IMR-90 (cell line): Measurements from ENCODE around the gene RHBDF1. TPM values are rescaled to one million over a fixed set of nuclear protein-coding genes. Genes with fewer than 3 reads are reported as not detected.
A peak's percentile ranks its signal among the peaks of the same experiment; 100 is the strongest.

Experiments used
- ATAC-seq: fragments of 200-7000 bp; cut with Tn5 transposase; 2 replicates; pipeline ENCODE4 v1.9.1; 2020; ENCODE audit warnings: low read depth, mild to moderate bottlenecking, moderate library complexity
- BruUV-seq: library from RNA; stranded (reverse); fragments of 400-500 nt; replicated peaks from 2 replicates; lab custom pipeline; 2021; lab: Mats Ljungman, UMichigan
- CTCF ChIA-PET: fragments of 300-600 bp; formaldehyde crosslinking; extraction: SDS; loops from one replicate; lab custom pipeline; 2021; ENCODE audit warnings: antibody characterized with exemption; lab: Yijun Ruan, JAX
- POLR2A ChIA-PET: fragments of 300-600 bp; sonication (Branson Sonifier 250); formaldehyde crosslinking; loops from one replicate; lab custom pipeline; 2022; ENCODE audit warnings: antibody characterized with exemption; ENCODE audit not compliant: unreplicated experiment; lab: Charles Lee
- DNase-seq: peaks from one replicate; pipeline ENCODE4 v3.0.0; 2013
- H2AFZ ChIP-seq: replicated peaks from 2 replicates; pipeline ENCODE3; 2013; ENCODE audit warnings: low read length, mild to moderate bottlenecking; ENCODE audit not compliant: poor library complexity
- H2AK5ac ChIP-seq: 2 replicates; pipeline ENCODE4 v1.6.1; 2013; ENCODE audit warnings: low read depth, low read length, inconsistent platforms
- H2AK9ac ChIP-seq: replicated peaks from 2 replicates; pipeline ENCODE3; 2013; ENCODE audit warnings: mild to moderate bottlenecking, low read depth, low read length, moderate library complexity; ENCODE audit not compliant: poor library complexity
- H2BK120ac ChIP-seq: 2 replicates; pipeline ENCODE4 v1.6.1; 2013; ENCODE audit warnings: low read depth, low read length, inconsistent platforms
- H2BK15ac ChIP-seq: 3 replicates; pipeline ENCODE4 v1.6.1; 2013; ENCODE audit warnings: low read depth, low read length, inconsistent platforms
- H2BK20ac ChIP-seq: 2 replicates; pipeline ENCODE4 v1.6.1; 2013; ENCODE audit warnings: low read depth, mild to moderate bottlenecking, inconsistent platforms, low read length, moderate library complexity
- H2BK5ac ChIP-seq: 2 replicates; pipeline ENCODE4 v1.6.1; 2013; ENCODE audit warnings: mild to moderate bottlenecking, low read depth, low read length, inconsistent platforms; ENCODE audit not compliant: poor library complexity, severe bottlenecking
- H3K14ac ChIP-seq: replicated peaks from 2 replicates; pipeline ENCODE4 v1.6.1; 2013; ENCODE audit warnings: low read depth, low read length, inconsistent platforms
- H3K18ac ChIP-seq: 2 replicates; pipeline ENCODE4 v1.6.1; 2013; ENCODE audit warnings: low read depth, low read length, control low read depth
- H3K23ac ChIP-seq: 2 replicates; pipeline ENCODE4 v1.6.1; 2013; ENCODE audit warnings: low read depth, low read length, inconsistent platforms
- H3K27ac ChIP-seq: 2 replicates; pipeline ENCODE4 v1.5.1; 2013; ENCODE audit warnings: mild to moderate bottlenecking, control low read depth, low read length; ENCODE audit not compliant: insufficient read depth
- H3K27me3 ChIP-seq: 2 replicates; pipeline ENCODE4 v1.6.1; 2013; ENCODE audit warnings: low read length; ENCODE audit not compliant: control insufficient read depth, insufficient read depth
- H3K36me3 ChIP-seq: 2 replicates; pipeline ENCODE4 v1.6.1; 2013; ENCODE audit warnings: low read length, mixed read lengths; ENCODE audit not compliant: control insufficient read depth, insufficient read depth
- H3K4ac ChIP-seq: 2 replicates; pipeline ENCODE4 v1.6.1; 2013; ENCODE audit warnings: low read depth, low read length, inconsistent platforms
- H3K4me1 ChIP-seq: 2 replicates; pipeline ENCODE4 v1.6.1; 2013; ENCODE audit warnings: low read length, mixed read lengths; ENCODE audit not compliant: control insufficient read depth, insufficient read depth
- H3K4me2 ChIP-seq: 2 replicates; pipeline ENCODE4 v1.6.1; 2013; ENCODE audit warnings: low read depth, mild to moderate bottlenecking, control low read depth, low read length, moderate library complexity
- H3K4me3 ChIP-seq: 2 replicates; pipeline ENCODE4 v1.5.1; 2013; ENCODE audit warnings: low read depth, mild to moderate bottlenecking, control low read depth, low read length, moderate library complexity; ENCODE audit not compliant: insufficient read depth
- H3K56ac ChIP-seq: 2 replicates; pipeline ENCODE4 v1.6.1; 2013; ENCODE audit warnings: low read length, inconsistent platforms; ENCODE audit not compliant: insufficient read depth; ENCODE audit errors: extremely low read depth
- H3K79me1 ChIP-seq, 2 experiments: 2 replicates each; pipeline ENCODE4 v1.6.1; 2013; ENCODE audit warnings: low read length in 2 of 2, inconsistent platforms in 1 of 2, low read depth in 1 of 2
- H3K9ac ChIP-seq: 2 replicates; pipeline ENCODE4 v1.6.1; 2013; ENCODE audit warnings: low read depth, low read length, control low read depth
- H3K9me1 ChIP-seq: 2 replicates; pipeline ENCODE4 v1.6.1; 2013; ENCODE audit warnings: low read length, inconsistent platforms; ENCODE audit not compliant: insufficient read depth
- H3K9me3 ChIP-seq: 2 replicates; pipeline ENCODE4 v1.6.1; 2013; ENCODE audit warnings: low read length; ENCODE audit not compliant: control insufficient read depth, insufficient read depth
- H4K20me1 ChIP-seq: 2 replicates; pipeline ENCODE4 v1.6.1; 2013; ENCODE audit warnings: low read length, inconsistent platforms; ENCODE audit not compliant: insufficient read depth
- H4K5ac ChIP-seq: 2 replicates; pipeline ENCODE4 v1.6.1; 2013; ENCODE audit warnings: mild to moderate bottlenecking, low read depth, low read length, control low read depth
- H4K8ac ChIP-seq, 2 experiments: 2 replicates each; pipeline ENCODE4 v1.6.1; 2013; ENCODE audit warnings: low read depth in 2 of 2, low read length in 2 of 2, control low read depth in 1 of 2, inconsistent platforms in 1 of 2
- H4K91ac ChIP-seq: 2 replicates; pipeline ENCODE4 v1.6.1; 2013; ENCODE audit warnings: low read depth, low read length, inconsistent platforms; ENCODE audit not compliant: insufficient read depth
- BHLHE40 ChIP-seq: fragments of 150-350 bp; IDR thresholded peaks from 2 replicates; pipeline ENCODE4 v1.6.1; 2016; ENCODE audit warnings: mild to moderate bottlenecking, low read depth, low read length
- CEBPB ChIP-seq: IDR thresholded peaks from 2 replicates; pipeline ENCODE4 v1.6.1; 2012; ENCODE audit warnings: low read depth, low read length, improper control_type of control experiment
- CHD1 ChIP-seq: IDR thresholded peaks from 2 replicates; pipeline ENCODE4 v1.6.1; 2012; ENCODE audit warnings: low read depth, low read length, improper control_type of control experiment
- FOS ChIP-seq: fragments of 150-350 bp; IDR thresholded peaks from 2 replicates; pipeline ENCODE4 v1.6.1; 2016; ENCODE audit warnings: low read depth, low read length
- MAFK ChIP-seq: IDR thresholded peaks from 2 replicates; pipeline ENCODE4 v1.6.1; 2012; ENCODE audit warnings: low read depth, low read length, improper control_type of control experiment
- MAZ ChIP-seq: IDR thresholded peaks from 2 replicates; pipeline ENCODE4 v1.6.1; 2012; ENCODE audit warnings: low read depth, mild to moderate bottlenecking, low read length, improper control_type of control experiment, moderate library complexity, borderline replicate concordance
- MXI1 ChIP-seq: IDR thresholded peaks from 2 replicates; pipeline ENCODE4 v1.6.1; 2012; ENCODE audit warnings: low read depth, mild to moderate bottlenecking, low read length, moderate library complexity, borderline replicate concordance
- NFE2L2 ChIP-seq: fragments of 150-350 bp; IDR thresholded peaks from 2 replicates; pipeline ENCODE4 v1.6.1; 2016; ENCODE audit warnings: low read depth, mild to moderate bottlenecking, low read length
- POLR2A ChIP-seq: IDR thresholded peaks from 2 replicates; pipeline ENCODE4 v1.6.1; 2012; ENCODE audit warnings: mild to moderate bottlenecking, low read depth, low read length
- RAD21 ChIP-seq: IDR thresholded peaks from 2 replicates; pipeline ENCODE4 v1.6.1; 2012; ENCODE audit warnings: low read length, improper control_type of control experiment
- RCOR1 ChIP-seq: IDR thresholded peaks from 2 replicates; pipeline ENCODE4 v1.6.1; 2012; ENCODE audit warnings: mild to moderate bottlenecking, low read length, improper control_type of control experiment; ENCODE audit not compliant: insufficient replicate concordance
- RFX5 ChIP-seq: IDR thresholded peaks from 2 replicates; pipeline ENCODE4 v1.8.0; 2012; ENCODE audit warnings: low read depth, mild to moderate bottlenecking, low read length, moderate library complexity
- SMC3 ChIP-seq: fragments of 150-350 bp; IDR thresholded peaks from 2 replicates; pipeline ENCODE4 v1.6.1; 2016; ENCODE audit warnings: low read depth, mild to moderate bottlenecking, antibody characterized with exemption, low read length, moderate library complexity
- WGBS, 2 experiments: methylation state at CpG; one replicate each; pipeline versions ENCODE4 v1.1.5 to v1.1.7; 2013; ENCODE audit warnings: missing lambda C conversion rate in 2 of 2; ENCODE audit not compliant: insufficient read length in 1 of 2; ENCODE audit errors: extremely low coverage in 2 of 2; 5-methylcytosine and 5-hydroxymethylcytosine counted together
- dilution Hi-C: fragments of 300-500 bp; cut with HindIII; formaldehyde crosslinking; loops from one replicate; pipeline ENCODE4 v1.14.3; 2018; ENCODE audit warnings: low sequenced_read_pairs; ENCODE audit not compliant: unreplicated experiment
- in situ Hi-C: fragments of 300-500 bp; cut with MboI; formaldehyde crosslinking; loops from 3 replicates; pipeline ENCODE4 v1.14.3; 2019; ENCODE audit warnings: low sequenced_read_pairs, inconsistent platforms, mixed read lengths
- intact Hi-C: fragments of 100-400 bp; cut with micrococcal nuclease; formaldehyde crosslinking; loops from 2 replicates; pipeline ENCODE4 v1.10.0; 2022
- polyA plus RNA-seq, 3 experiments: library from polyadenylated mRNA; depleted of rRNA; stranded (reverse); fragments of >200 nt; gene quantifications; 2 replicates each; pipeline ENCODE4 v1.2.3, GENCODE V29; 2012; ENCODE audit warnings: low replicate concordance in 1 of 3
- total RNA-seq: library from RNA; depleted of rRNA; stranded (reverse); fragments of >200 nt; gene quantifications from 2 replicates; pipeline ENCODE4 v1.2.3, GENCODE V29; 2012
- TF ChIP-seq, protein P1 (sequence below): conservative IDR thresholded peaks from 2 replicates; pipeline ENCODE4 v1.5.1; 2012; ENCODE audit warnings: mild to moderate bottlenecking, low read depth, low read length, improper control_type of control experiment
- TF ChIP-seq, protein P2 (sequence below): fragments of 150-350 bp; IDR thresholded peaks from 2 replicates; pipeline ENCODE4 v1.6.1; 2017; ENCODE audit warnings: mild to moderate bottlenecking, antibody characterized with exemption, low read length, low read depth

RHBDF1 gene
- total and polyA plus RNA-seq, 2 of the 4 experiments (the other 2 are of a cell fraction): 13.8 to 86.6 TPM

DNA sequence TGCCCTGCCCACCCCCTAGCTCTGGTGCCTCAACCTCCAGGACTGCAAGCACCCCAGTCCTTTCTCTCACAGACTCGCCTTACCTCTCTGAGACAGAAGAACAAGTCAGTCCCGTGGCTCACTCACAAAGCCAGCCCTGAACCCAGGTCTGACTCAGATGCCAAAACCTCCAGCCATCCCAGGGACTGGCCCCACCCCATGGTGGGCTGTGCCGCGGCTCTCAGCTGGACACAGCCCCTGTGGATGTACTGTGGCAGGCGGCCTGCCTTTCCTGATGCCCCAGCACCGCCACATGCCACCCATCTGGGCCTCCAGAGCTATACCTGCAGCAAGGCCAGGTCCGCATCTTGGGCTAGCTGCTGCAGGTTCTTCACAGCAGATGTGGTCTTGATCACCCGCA, 25.4 kb upstream of the RHBDF1 start:
- Histone ChIP-seq H3K4ac (no peak overlapping the region), H3K9ac (no peak overlapping the region), H2AFZ (peak overlapping the region; percentile 33), H3K4me1 (peaks cover 3% of the 10 kb centered on the region), H4K20me1 (peaks cover 32% of the 10 kb centered on the region), H3K9me1 (no peaks in the 10 kb centered on the region), H2BK15ac (no peak overlapping the region), H3K18ac (no peak overlapping the region), H3K27ac (no peak overlapping the region), H2BK120ac (no peak overlapping the region), H3K27me3 (no peaks in the 10 kb centered on the region), H3K23ac (no peak overlapping the region), H3K14ac (no peak overlapping the region), H2BK20ac (no peak overlapping the region), H4K91ac (no peak overlapping the region), H3K4me2 (no peak overlapping the region), H3K9me3 (no peaks in the 10 kb centered on the region), H2AK5ac (peak overlapping the region; percentile 21; the same call in 1 of the 2 replicates), H2AK9ac (peak overlapping the region; percentile 76), H3K36me3 (peaks cover 34% of the 10 kb centered on the region), H3K4me3 (no peak overlapping the region), H2BK5ac (no peak overlapping the region), H4K8ac (no peak overlapping the region), H4K5ac (no peak overlapping the region), H3K56ac (no peak overlapping the region), H3K79me1 (peaks cover 5 to 48% of the 10 kb centered on the region in 2 experiments; a peak in 3 of 4 replicates)
- DNase-seq (peak; percentile 53), ATAC-seq (peak; percentile 25; the same call in 1 of the 2 replicates)
- ChIA-PET POLR2A (no interaction called here), CTCF (interaction anchor here (1.0 to 2.5 kb wide), 4 partner anchors 9 to 264 kb away, joined by 4 to 24 read pairs (median 6); partner anchors contain the start of gene RHBDF1)
- TF ChIP-seq RAD21 (no peak), SMC3 (no peak), NFE2L2 (no peak), CEBPB (no peak), RFX5 (no peak), POLR2A (no peak), MXI1 (no peak), FOS (no peak), MAZ (no peak), RCOR1 (no peak), CHD1 (no peak), BHLHE40 (no peak), MAFK (no peak)
- TF ChIP-seq, protein P1, sequence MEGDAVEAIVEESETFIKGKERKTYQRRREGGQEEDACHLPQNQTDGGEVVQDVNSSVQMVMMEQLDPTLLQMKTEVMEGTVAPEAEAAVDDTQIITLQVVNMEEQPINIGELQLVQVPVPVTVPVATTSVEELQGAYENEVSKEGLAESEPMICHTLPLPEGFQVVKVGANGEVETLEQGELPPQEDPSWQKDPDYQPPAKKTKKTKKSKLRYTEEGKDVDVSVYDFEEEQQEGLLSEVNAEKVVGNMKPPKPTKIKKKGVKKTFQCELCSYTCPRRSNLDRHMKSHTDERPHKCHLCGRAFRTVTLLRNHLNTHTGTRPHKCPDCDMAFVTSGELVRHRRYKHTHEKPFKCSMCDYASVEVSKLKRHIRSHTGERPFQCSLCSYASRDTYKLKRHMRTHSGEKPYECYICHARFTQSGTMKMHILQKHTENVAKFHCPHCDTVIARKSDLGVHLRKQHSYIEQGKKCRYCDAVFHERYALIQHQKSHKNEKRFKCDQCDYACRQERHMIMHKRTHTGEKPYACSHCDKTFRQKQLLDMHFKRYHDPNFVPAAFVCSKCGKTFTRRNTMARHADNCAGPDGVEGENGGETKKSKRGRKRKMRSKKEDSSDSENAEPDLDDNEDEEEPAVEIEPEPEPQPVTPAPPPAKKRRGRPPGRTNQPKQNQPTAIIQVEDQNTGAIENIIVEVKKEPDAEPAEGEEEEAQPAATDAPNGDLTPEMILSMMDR: no peak
- TF ChIP-seq, protein P2, sequence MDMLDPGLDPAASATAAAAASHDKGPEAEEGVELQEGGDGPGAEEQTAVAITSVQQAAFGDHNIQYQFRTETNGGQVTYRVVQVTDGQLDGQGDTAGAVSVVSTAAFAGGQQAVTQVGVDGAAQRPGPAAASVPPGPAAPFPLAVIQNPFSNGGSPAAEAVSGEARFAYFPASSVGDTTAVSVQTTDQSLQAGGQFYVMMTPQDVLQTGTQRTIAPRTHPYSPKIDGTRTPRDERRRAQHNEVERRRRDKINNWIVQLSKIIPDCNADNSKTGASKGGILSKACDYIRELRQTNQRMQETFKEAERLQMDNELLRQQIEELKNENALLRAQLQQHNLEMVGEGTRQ: no peak
- dilution Hi-C loops: no loop called here
- in situ Hi-C loops: no loop called here
- intact Hi-C loops: loop anchor here (1.0 kb wide), 2 partner anchors 14 to 33 kb away; no protein-coding TSS in a partner anchor
- 74% methylated on average over 5 of the region's 8 CpGs; no CpG with 5 or more reads in 1 of the 2 experiments for WGBS, 2 experiments
- BruUV-seq: no TSS peak
